Measurements from ENCODE around the gene ALDH18A1.
A peak's percentile ranks its signal among the peaks of the same experiment; 100 is the strongest.
"Not testable (repeated sequence)": the region's sequence is repeated elsewhere in the genome, so short reads cannot be mapped to it uniquely, and the experiment has no call there.

The ALDH18A1 gene

GRCh38 chr10:95656291-95657164 lies at the start of gene ALDH18A1:
TSS of gene ALDH18A1 (minus strand) at chr10:95656711. CDS start at chr10:95653377, 3,334 bp downstream.
- peak; percentile 28 to 93 (median 80) for DNase-seq

DNA sequence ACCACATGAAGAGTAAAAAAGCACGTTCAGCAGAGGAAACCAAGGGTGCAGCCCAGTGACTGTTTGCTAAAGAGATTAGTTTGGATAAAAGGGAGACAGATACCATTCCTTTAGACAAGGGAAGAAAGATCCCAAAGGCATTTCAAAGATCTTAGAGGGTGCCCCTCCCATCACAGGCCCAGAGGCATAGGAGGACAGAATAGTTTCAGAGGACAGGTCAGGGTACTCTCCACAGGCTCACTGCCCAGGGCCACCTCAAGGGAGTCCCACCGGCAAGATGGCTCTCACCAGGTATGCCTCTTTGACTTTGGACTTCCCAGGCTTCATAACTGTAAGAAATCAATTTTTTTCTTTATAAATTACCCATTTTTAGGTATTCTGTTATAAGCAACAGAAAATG lies 41.9 kb upstream of the ALDH18A1 start:
- DNase-seq, result no peak

GRCh38 chr10:95697429-95697828 lies 40.9 kb upstream of the ALDH18A1 start:
- peak in 15 of 56 donors; percentile 1 to 34 (median 6) for DNase-seq

- no peak for DNase-seq
These were observed 38.2 kb upstream of the ALDH18A1 start for GRCh38 chr10:95694665-95695064.

- DNase-seq, result peak; percentile 56 to 99 (median 97)
These were observed 37.4 kb upstream of the ALDH18A1 start, which contains the start of gene TCTN3 for GRCh38 chr10:95693668-95694534. TSS of gene TCTN3 (minus strand) at chr10:95693927. CDS start at chr10:95693899, 28 bp downstream.

DNA sequence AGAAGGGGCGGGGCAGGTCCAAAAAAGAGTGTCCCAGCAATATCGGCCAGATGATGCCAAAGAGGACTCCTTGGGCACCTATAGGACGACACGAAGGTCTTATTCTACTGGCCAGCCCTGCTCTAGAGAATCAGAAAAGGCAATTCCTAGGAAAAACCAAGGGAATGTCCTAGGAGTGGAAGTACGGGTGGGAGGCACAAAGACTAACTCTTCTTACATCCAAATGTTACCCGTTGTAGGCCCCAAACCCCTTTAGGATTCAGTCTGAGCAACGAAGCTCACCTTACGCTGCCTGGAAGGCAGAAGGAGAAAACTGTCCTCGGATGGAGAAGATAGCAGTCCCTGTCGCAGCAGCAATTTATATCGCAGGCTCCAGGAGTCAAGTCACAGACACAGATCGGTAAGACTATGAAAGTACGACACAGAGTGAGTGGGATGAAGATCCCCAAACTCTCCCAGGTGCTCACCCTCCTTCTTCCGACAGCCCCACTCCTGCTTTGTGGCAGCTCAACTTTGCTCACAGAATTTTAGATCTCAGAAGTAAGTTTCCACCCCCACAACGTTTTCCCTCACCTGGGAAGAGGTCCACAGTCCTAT lies 36.7 kb upstream of the ALDH18A1 start:
- DNase-seq, result no peak

DNA sequence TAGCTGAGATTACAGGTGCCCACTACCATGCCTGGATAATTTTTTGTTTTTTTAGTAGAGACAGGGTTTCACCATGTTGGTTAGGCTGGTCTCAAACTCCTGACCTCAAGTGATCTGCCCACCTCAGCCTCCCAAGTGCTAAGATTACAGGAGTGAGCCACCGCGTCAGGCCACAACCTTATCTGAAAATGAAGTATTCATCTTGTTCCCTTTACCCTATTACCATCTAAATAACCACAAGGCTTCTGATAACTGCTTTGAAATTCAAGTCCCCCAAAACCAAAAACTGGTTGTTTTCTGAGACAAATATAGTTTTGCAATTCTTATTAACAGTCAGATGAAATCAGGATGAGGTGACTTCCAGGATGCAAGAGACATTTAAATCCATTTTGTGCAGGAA lies 34.8 kb upstream of the ALDH18A1 start:
- DNase-seq, result no peak

DNA sequence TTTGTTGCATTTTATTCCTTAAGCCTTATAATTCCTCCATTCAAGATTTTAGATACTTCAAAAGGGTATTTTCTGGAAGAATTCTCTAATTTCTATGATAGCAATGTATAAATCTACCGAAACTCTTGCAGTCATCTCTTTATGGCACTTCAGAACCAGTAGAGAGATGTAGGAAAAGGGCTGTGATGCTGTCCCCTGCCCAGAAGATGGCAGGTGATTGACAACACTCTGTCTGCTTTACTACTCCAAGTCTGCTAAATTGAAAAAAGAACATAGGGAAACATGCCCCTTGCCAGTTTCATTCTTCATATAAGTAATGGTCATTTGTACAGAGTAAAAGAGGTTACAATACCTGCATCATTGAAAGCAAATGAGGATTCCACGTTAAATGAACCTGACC lies 32.1 kb upstream of the ALDH18A1 start:
- DNase-seq, result no peak

- no peak for DNase-seq
These were observed 27.5 kb upstream of the ALDH18A1 start for GRCh38 chr10:95683966-95684365.

- no peak for DNase-seq
These were observed 19.0 kb upstream of the ALDH18A1 start for GRCh38 chr10:95675403-95676116.

GRCh38 chr10:95674643-95675042 lies 18.1 kb upstream of the ALDH18A1 start:
- no peak for DNase-seq

- DNase-seq, result not testable (repeated sequence)
These were observed 16.1 kb upstream of the ALDH18A1 start for GRCh38 chr10:95672641-95673040.

DNA sequence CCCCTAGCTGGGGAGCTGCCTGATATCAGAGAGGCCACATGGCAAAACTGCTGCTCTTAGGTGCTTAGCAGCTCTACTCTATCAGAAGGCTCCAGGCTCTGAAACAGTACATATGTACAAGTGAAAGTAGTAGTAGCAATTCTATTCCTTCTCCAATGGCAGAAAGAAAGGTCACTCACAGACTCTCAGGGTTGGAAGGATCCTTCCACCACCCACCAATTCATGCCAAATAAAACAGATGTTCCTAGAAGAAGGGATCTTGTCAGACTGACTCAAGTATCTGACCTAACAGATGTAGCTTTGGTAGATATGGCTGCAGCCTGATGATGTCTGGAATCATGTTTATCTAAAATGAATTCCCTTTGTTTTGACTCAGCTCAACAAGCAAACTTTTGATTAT lies 8.0 kb upstream of the ALDH18A1 start:
- no peak for DNase-seq

- no peak for DNase-seq
These were observed 7.0 kb upstream of the ALDH18A1 start for GRCh38 chr10:95663496-95663895.

GRCh38 chr10:95661818-95662217 lies 5.3 kb upstream of the ALDH18A1 start:
- DNase-seq, result no peak

- no peak for DNase-seq
These were observed 3.8 kb upstream of the ALDH18A1 start for GRCh38 chr10:95660283-95660682.

DNA sequence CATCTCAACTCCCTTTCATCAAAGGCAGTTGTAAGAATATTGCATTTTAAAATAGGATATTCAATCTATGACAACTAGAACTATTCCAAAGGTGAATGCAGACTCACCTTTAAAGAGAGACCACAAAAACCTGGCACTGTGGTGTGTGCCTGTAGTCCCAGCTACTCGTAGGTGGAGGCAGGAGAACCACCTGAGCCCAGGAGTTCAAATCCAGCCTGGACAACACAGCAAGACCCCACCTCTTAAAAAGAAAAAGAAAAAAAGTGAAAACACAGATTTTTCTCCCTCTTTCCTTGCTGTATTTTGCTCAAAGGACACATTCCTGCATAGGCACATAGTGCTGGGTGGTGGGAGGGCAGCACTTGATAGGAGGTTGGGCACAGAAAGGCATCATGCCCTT lies 739 bp upstream of the ALDH18A1 start:
- no peak for DNase-seq

- peak in 8 of 56 donors; percentile 11 to 54 (median 26) for DNase-seq
These were observed 780 bp downstream of the ALDH18A1 start for GRCh38 chr10:95655571-95656290.

- no peak for DNase-seq
These were observed 2.6 kb downstream of the ALDH18A1 start for GRCh38 chr10:95653895-95654294.

GRCh38 chr10:95651346-95652060 lies 5.0 kb downstream of the ALDH18A1 start:
- no peak for DNase-seq

Measured in nucleus accumbens (tissue), 56 donors.